ENCODE data around the gene BSN. TPM values are rescaled to one million over a fixed set of nuclear protein-coding genes. Genes with fewer than 3 reads are reported as not detected.

BSN gene
- total and polyA plus RNA-seq, 3 experiments from 2014 or later = 0.33 to 0.46 TPM; not detected in 1

DNA sequence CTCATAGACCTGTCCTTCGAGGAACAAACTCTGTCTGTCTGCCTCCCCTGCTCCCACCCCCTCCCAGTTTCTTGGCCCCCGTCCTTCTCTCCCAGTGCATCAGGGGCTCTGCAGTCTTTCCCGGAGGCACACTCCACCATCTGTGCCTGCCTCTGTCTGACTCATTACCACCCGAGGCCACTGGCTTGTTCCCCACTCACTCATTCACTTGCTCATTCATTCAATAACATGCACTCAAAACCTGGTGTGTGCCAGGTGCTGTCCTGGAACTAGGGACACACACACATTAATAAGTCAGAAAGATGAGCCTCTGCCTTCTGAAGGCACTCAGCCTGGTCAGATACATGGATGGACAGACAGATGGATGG is 152.8 kb downstream of the BSN start:
- no peaks in the 10 kb centered on the region for H3K9me3 Mint-ChIP-seq
- H3K9me3 ChIP-seq (ENCODE audit: low read length) = no peaks in the 10 kb centered on the region
- H3K4me1 Mint-ChIP-seq = peaks cover 0 to 14% (median 11%) of the 10 kb centered on the region in 3 donors
- H3K27ac Mint-ChIP-seq = peak overlapping the region in 4 of 8 donors; percentile 25 to 95 (median 64)
- no peak overlapping the region for H3K4me3 Mint-ChIP-seq
- H3K4me3 ChIP-seq (ENCODE audit: low read length) = no peak overlapping the region
- no peaks in the 10 kb centered on the region for H3K27me3 Mint-ChIP-seq
- no peaks in the 10 kb centered on the region for H3K4me1 ChIP-seq (ENCODE audit: insufficient read depth, low read length)
- ChIA-PET CTCF (no interaction called here), POLR2A (no interaction called here)
- no peak overlapping the region for H3K27ac ChIP-seq (ENCODE audit: low read depth, low read length)
- H3K36me3 Mint-ChIP-seq = peaks cover 0 to 45% (median 6%) of the 10 kb centered on the region in 3 donors
- H3K27me3 ChIP-seq (ENCODE audit: insufficient read depth, low read length, poor library complexity, severe bottlenecking) = no peaks in the 10 kb centered on the region
- H3K36me3 ChIP-seq (ENCODE audit: insufficient read depth, low read length) = no peaks in the 10 kb centered on the region
- DNase-seq = peak in 1 of 5 donors; percentile 18

DNA sequence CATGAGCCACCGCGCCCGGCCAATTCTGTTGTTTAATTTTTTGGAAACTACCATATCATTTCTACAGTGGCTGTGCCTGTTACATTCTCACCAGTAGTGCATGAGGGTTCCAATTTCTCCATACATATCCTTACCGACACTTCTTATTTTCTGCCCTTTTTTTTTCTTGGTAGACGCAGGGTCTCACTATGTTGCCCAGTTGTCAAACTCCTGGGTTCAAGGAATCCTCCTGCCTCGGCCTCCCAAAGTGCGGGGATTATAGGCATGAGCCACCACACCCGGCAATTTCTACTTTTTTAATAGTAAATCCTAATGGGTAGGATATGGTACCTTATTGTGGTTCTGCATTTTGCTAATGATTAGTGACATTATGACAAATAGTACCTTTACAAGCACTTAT is 155.6 kb downstream of the BSN start:
- CTCF ChIA-PET = no interaction called here
- H3K4me1 ChIP-seq (ENCODE audit: insufficient read depth, low read length) = no peaks in the 10 kb centered on the region
- no peaks in the 10 kb centered on the region for H3K9me3 Mint-ChIP-seq
- peaks cover 0 to 27% (median 15%) of the 10 kb centered on the region in 3 donors for H3K4me1 Mint-ChIP-seq
- peaks cover 0 to 29% (median 6%) of the 10 kb centered on the region in 3 donors for H3K36me3 Mint-ChIP-seq
- H3K27ac Mint-ChIP-seq = no peak overlapping the region
- no peak for DNase-seq
- H3K27ac ChIP-seq (ENCODE audit: low read depth, low read length) = no peak overlapping the region
- H3K4me3 Mint-ChIP-seq = no peak overlapping the region
- H3K27me3 ChIP-seq (ENCODE audit: insufficient read depth, low read length, poor library complexity, severe bottlenecking) = no peaks in the 10 kb centered on the region
- no peaks in the 10 kb centered on the region for H3K27me3 Mint-ChIP-seq
- H3K4me3 ChIP-seq (ENCODE audit: low read length) = no peak overlapping the region
- H3K36me3 ChIP-seq (ENCODE audit: insufficient read depth, low read length) = no peaks in the 10 kb centered on the region
- H3K9me3 ChIP-seq (ENCODE audit: low read length) = no peaks in the 10 kb centered on the region
- POLR2A ChIA-PET = interaction anchor here (0.7 kb wide), 1 partner anchor 9 kb away, joined by 3 read pairs; no protein-coding TSS in a partner anchor

DNA sequence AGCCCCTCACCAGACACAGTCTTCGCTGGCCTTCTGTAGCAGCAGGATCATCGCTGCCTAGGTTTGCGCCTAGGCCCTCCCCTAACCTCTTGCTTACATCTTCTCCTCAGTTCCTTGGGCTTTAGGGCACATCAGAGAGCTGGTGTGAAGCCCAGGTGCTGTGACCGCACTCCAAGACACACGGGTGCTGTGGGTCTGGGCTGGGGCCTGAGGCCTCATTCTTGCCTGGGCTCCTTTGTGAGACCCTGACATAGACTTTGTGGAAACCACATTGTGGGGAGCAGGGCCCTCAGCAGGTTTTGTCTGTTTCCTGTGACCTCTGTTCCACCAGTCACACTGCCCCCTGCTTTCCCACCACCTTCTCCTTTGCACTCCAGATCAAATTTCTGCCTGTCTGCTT is 157.2 kb downstream of the BSN start:
- H3K4me1 Mint-ChIP-seq = peaks cover 0 to 27% (median 15%) of the 10 kb centered on the region in 3 donors
- peak overlapping the region in 6 of 8 donors; percentile 16 to 86 (median 38) for H3K27ac Mint-ChIP-seq
- H3K9me3 ChIP-seq (ENCODE audit: low read length) = no peaks in the 10 kb centered on the region
- H3K27me3 Mint-ChIP-seq = no peaks in the 10 kb centered on the region
- no peak overlapping the region for H3K27ac ChIP-seq (ENCODE audit: low read depth, low read length)
- H3K36me3 Mint-ChIP-seq = peaks cover 0 to 23% (median 6%) of the 10 kb centered on the region in 3 donors
- peak overlapping the region in 1 of 7 donors; percentile 32 for H3K4me3 Mint-ChIP-seq
- no peaks in the 10 kb centered on the region for H3K4me1 ChIP-seq (ENCODE audit: insufficient read depth, low read length)
- no peak overlapping the region for H3K4me3 ChIP-seq (ENCODE audit: low read length)
- ChIA-PET POLR2A (no interaction called here), CTCF (interaction anchor here (1.1 to 1.8 kb wide), 2 partner anchors 8 to 74 kb away, joined by 3 to 8 read pairs; partner anchors contain the start of gene IP6K1)
- no peaks in the 10 kb centered on the region for H3K9me3 Mint-ChIP-seq
- H3K36me3 ChIP-seq (ENCODE audit: insufficient read depth, low read length) = no peaks in the 10 kb centered on the region
- peak in 1 of 5 donors; percentile 19 for DNase-seq
- no peaks in the 10 kb centered on the region for H3K27me3 ChIP-seq (ENCODE audit: insufficient read depth, low read length, poor library complexity, severe bottlenecking)

DNA sequence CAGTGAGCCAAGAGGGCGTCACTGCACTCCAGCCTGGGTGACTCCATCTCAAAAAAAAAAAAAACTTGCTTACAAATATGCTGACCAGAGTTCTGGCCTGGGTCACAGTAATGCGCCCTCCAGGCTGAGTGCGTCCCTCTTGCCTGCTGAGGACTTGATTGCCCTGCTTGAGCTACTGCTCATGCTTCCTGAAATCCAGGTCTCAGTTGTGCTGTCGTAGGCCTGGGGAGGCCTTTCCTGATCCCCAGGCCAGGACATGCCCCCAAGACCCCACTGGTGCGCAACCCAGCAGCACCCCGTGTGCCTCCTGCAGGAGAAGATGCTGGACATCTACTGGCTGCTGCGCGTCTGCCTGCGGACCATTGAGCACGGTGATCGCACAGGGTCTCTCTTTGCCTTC is 157.9 kb downstream of the BSN start:
- Mint-ChIP-seq H3K9me3 (no peaks in the 10 kb centered on the region), H3K4me1 (peaks cover 0 to 27% (median 15%) of the 10 kb centered on the region in 3 donors), H3K36me3 (peaks cover 0 to 18% (median 5%) of the 10 kb centered on the region in 3 donors), H3K4me3 (no peak overlapping the region), H3K27me3 (no peaks in the 10 kb centered on the region), H3K27ac (peak overlapping the region in 1 of 8 donors; percentile 7)
- Histone ChIP-seq H3K27ac (ENCODE audit: low read depth, low read length) (no peak overlapping the region), H3K4me3 (ENCODE audit: low read length) (no peak overlapping the region), H3K36me3 (ENCODE audit: insufficient read depth, low read length) (no peaks in the 10 kb centered on the region), H3K9me3 (ENCODE audit: low read length) (no peaks in the 10 kb centered on the region), H3K4me1 (ENCODE audit: insufficient read depth, low read length) (no peaks in the 10 kb centered on the region), H3K27me3 (ENCODE audit: insufficient read depth, low read length, poor library complexity, severe bottlenecking) (no peaks in the 10 kb centered on the region)
- peak in 1 of 5 donors; percentile 26 for DNase-seq
- CTCF ChIA-PET = interaction anchor here (1.4 to 1.8 kb wide), 2 partner anchors 9 to 13 kb away, joined by 3 to 8 read pairs; no protein-coding TSS in a partner anchor
- POLR2A ChIA-PET = interaction anchor here (0.6 kb wide), 1 partner anchor 90 kb away, joined by 3 read pairs; no protein-coding TSS in a partner anchor

DNA sequence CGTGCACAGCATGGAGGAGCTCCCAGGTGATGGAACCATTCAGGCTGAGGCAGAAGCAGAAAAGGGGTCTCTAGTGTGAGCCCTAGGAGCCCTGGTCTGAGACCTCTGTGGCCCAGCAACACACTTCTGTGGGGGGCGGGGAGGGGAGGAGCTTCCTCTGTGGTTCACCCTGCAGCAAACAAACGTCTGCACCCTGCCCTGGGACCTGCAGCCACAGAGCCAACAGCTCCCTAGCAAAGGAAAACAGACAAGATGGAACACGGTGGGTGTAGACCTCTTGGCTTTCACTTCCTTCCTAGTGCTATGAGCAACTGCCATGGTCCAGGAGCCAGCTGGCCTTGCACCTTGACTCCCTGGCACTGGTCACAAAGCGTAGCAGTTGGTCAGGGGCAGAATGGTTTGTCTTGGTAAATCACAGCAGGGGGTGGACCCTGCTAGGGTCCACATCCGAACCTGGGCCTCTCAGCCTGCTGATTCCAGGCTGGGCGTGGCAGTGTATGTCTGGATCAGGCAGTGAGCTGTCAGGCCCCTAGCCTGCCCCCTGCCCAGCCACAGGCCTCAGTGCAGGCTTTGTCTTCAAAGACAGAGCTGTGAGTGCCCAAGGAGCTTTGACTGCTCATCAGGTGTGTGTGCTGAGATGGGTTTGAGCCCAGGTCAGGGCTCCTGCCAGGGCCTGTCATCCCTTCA is 158.5 kb downstream of the BSN start:
- H3K9me3 Mint-ChIP-seq = no peaks in the 10 kb centered on the region
- Histone ChIP-seq H3K4me3 (ENCODE audit: low read length) (no peak overlapping the region), H3K36me3 (ENCODE audit: insufficient read depth, low read length) (no peaks in the 10 kb centered on the region), H3K9me3 (ENCODE audit: low read length) (no peaks in the 10 kb centered on the region), H3K4me1 (ENCODE audit: insufficient read depth, low read length) (no peaks in the 10 kb centered on the region), H3K27ac (ENCODE audit: low read depth, low read length) (no peak overlapping the region), H3K27me3 (ENCODE audit: insufficient read depth, low read length, poor library complexity, severe bottlenecking) (no peaks in the 10 kb centered on the region)
- no peaks in the 10 kb centered on the region for H3K27me3 Mint-ChIP-seq
- peaks cover 0 to 27% (median 15%) of the 10 kb centered on the region in 3 donors for H3K4me1 Mint-ChIP-seq
- peaks cover 0 to 13% (median 4%) of the 10 kb centered on the region in 3 donors for H3K36me3 Mint-ChIP-seq
- H3K4me3 Mint-ChIP-seq = no peak overlapping the region
- DNase-seq = peak in 1 of 5 donors; percentile 44
- ChIA-PET CTCF (interaction anchor here (1.0 to 1.8 kb wide), 3 partner anchors 9 to 41 kb away, joined by 3 to 8 read pairs (median 3); no protein-coding TSS in a partner anchor), POLR2A (interaction anchor here (0.6 kb wide), 1 partner anchor 89 kb away, joined by 3 read pairs; no protein-coding TSS in a partner anchor)
- peak overlapping the region in 2 of 8 donors; percentile 7 to 32 for H3K27ac Mint-ChIP-seq

DNA sequence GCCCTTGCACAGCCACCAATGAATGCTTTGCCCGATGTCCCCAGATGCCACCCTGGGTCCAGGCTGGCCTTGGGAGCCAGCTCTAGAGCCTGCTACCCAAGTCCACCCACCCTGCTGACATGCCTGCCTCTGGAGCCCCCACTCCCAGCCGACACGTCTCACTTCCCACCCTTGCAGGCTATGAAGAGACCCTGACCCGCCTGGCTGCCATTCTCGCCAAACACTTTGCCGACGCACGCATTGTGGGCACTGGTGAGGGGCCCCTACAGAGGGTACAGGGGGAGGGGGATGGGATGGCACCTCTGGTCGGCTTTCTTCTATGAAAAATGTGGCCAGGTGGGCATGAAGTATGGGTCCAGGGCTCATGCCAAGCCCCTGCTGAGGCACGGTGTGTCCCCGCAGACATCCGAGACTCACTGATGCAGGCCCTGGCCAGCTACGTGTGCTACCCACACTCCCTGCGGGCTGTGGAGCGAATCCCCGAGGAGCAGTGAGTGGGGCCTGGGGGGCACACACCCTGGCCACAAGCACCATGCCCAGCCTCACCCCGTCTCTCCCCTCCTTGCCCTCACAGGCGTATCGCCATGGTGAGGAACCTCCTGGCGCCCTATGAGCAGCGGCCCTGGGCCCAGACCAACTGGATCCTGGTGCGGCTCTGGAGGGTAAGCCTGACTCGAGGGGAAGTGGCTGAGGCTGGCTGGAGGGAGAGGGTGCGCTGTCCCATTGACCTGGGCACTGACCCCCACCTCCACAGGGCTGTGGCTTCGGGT is 159.2 kb downstream of the BSN start:
- Histone ChIP-seq H3K9me3 (ENCODE audit: low read length) (no peaks in the 10 kb centered on the region), H3K27ac (ENCODE audit: low read depth, low read length) (no peak overlapping the region), H3K4me3 (ENCODE audit: low read length) (no peak overlapping the region), H3K4me1 (ENCODE audit: insufficient read depth, low read length) (no peaks in the 10 kb centered on the region), H3K27me3 (ENCODE audit: insufficient read depth, low read length, poor library complexity, severe bottlenecking) (no peaks in the 10 kb centered on the region), H3K36me3 (ENCODE audit: insufficient read depth, low read length) (no peaks in the 10 kb centered on the region)
- Mint-ChIP-seq H3K27ac (no peak overlapping the region), H3K27me3 (no peaks in the 10 kb centered on the region), H3K4me1 (peaks cover 1 to 28% (median 17%) of the 10 kb centered on the region in 3 donors), H3K36me3 (peaks cover 0 to 8% (median 2%) of the 10 kb centered on the region in 3 donors), H3K9me3 (no peaks in the 10 kb centered on the region), H3K4me3 (no peak overlapping the region)
- ChIA-PET CTCF (interaction anchor here (1.0 to 1.8 kb wide), 3 partner anchors 10 to 41 kb away, joined by 3 to 8 read pairs (median 3); no protein-coding TSS in a partner anchor), POLR2A (no interaction called here)
- peak in 1 of 5 donors; percentile 41 for DNase-seq

DNA sequence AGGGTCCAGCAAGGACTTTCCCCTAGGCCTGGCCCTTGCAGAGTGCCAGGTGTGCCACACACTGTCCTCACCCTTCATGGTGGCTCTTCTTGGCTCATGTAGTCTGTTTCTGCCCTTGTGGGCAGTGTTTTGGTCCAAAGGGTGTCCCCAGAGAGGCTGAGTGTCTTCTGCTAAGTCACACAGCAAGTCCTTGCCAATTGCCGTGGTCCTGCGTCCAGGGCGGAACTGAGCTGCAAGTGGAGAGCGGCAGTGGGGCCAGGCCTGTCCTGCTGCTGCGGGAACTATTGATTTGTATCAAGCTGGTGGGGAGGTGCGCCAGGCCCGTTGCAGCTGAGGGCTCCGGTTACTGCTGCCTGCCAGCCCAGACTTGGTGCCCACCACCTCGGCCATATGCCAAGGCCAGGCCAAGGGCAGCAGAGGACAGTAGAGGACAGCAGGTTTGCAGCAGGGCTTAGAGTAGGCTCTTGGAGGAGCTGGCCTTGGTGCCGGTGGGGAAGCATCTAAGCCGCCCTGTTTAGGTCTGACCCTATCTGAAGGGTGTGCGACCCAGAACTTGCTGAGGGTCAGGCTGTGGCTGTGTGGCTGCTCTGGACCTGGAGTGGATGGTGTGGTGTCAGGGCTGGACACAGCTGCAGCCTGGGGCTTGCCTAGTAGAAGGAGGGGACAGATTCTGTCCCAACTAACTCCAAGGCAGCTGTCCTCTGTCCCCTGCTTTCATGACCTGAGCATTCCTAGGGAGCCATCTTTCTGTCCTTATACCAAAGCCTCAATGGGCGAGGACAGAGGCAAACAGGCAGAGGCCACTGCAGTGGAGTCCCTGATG is 160.7 kb downstream of the BSN start:
- no peak overlapping the region for H3K4me3 ChIP-seq (ENCODE audit: low read length)
- H3K4me1 ChIP-seq (ENCODE audit: insufficient read depth, low read length) = no peaks in the 10 kb centered on the region
- H3K36me3 Mint-ChIP-seq = peaks cover 0 to 11% (median 2%) of the 10 kb centered on the region in 3 donors
- no peaks in the 10 kb centered on the region for H3K36me3 ChIP-seq (ENCODE audit: insufficient read depth, low read length)
- ChIA-PET POLR2A (no interaction called here), CTCF (interaction anchor here (1.2 kb wide), 1 partner anchor 303 kb away, joined by 4 read pairs; the partner anchor contains the start of genes RHOA and TCTA)
- H3K4me3 Mint-ChIP-seq = no peak overlapping the region
- peaks cover 15 to 41% (median 27%) of the 10 kb centered on the region in 3 donors for H3K4me1 Mint-ChIP-seq
- H3K27ac ChIP-seq (ENCODE audit: low read depth, low read length) = no peak overlapping the region
- H3K9me3 Mint-ChIP-seq = no peaks in the 10 kb centered on the region
- H3K27me3 ChIP-seq (ENCODE audit: insufficient read depth, low read length, poor library complexity, severe bottlenecking) = no peaks in the 10 kb centered on the region
- peak overlapping the region in 1 of 8 donors; percentile 17 for H3K27ac Mint-ChIP-seq
- H3K27me3 Mint-ChIP-seq = no peaks in the 10 kb centered on the region
- no peak for DNase-seq
- no peaks in the 10 kb centered on the region for H3K9me3 ChIP-seq (ENCODE audit: low read length)

All from CD8-positive, alpha-beta memory T cell (primary cell).